ENCODE results near the gene REC8. TPM values are rescaled to one million over a fixed set of nuclear protein-coding genes. Genes with fewer than 3 reads are reported as not detected.

REC8 gene
- total RNA-seq, 3 donors from 2014 or later: 14.9 to 17.0 (median 16.8) TPM

- H3K4me3 ChIP-seq: peak within 1 kb of the TSS; percentile 84
- no peaks in the 10 kb centered on the region for H3K9me3 ChIP-seq
- TF ChIP-seq CTCF (IDR thresholded peaks at IDR 0.05): no peak
- H3K4me1 ChIP-seq (ENCODE audit: low read depth): peaks cover 37% of the 10 kb centered on the region
- intact Hi-C loops (cut with DNase I, micrococcal nuclease): no loop called here
- DNase-seq (peak; percentile 94 to 98 (median 96)), ATAC-seq (peak; percentile 80)
- peaks cover 3% of the 10 kb centered on the region for H3K36me3 ChIP-seq (ENCODE audit: low read depth)
Observed at GRCh38 chr14:24146453-24146977, 25.4 kb upstream of the REC8 start, which contains the start of gene PSME2. Gene PSME2, minus strand, starts transcription at chr14:24146610. Its CDS starts 29 bp downstream, at chr14:24146581.

- peaks cover 3% of the 10 kb centered on the region for H3K36me3 ChIP-seq (ENCODE audit: low read depth)
- DNase-seq: peak; percentile 97 to 99 (median 99)
- intact Hi-C loops (cut with DNase I, micrococcal nuclease): no loop called here
Observed at GRCh38 chr14:24146978-24147760, 24.7 kb upstream of the REC8 start, which contains the start of gene RNF31. Gene RNF31, plus strand, starts transcription at chr14:24147498. Its CDS starts 201 bp downstream, at chr14:24147699.

GRCh38 chr14:24147761-24148428 is 24.0 kb upstream of the REC8 start:
- no peak for TF ChIP-seq CTCF (IDR thresholded peaks at IDR 0.05)
- DNase-seq: no peak
- peak overlapping the region; percentile 84 for H3K4me3 ChIP-seq
- peaks cover 3% of the 10 kb centered on the region for H3K36me3 ChIP-seq (ENCODE audit: low read depth)
- intact Hi-C loops (cut with DNase I, micrococcal nuclease): no loop called here
- H3K9me3 ChIP-seq: no peaks in the 10 kb centered on the region
- peaks cover 23% of the 10 kb centered on the region for H3K4me1 ChIP-seq (ENCODE audit: low read depth)
- ATAC-seq: peak; percentile 1

More at GRCh38 chr14:24146978-24147760, 24.7 kb upstream of the REC8 start, which contains the start of gene RNF31:
- no peaks in the 10 kb centered on the region for H3K9me3 ChIP-seq
- H3K4me3 ChIP-seq: peak within 1 kb of the TSS; percentile 84
- peaks cover 30% of the 10 kb centered on the region for H3K4me1 ChIP-seq (ENCODE audit: low read depth)
- peak; percentile 92 for ATAC-seq
- peak; percentile 24 for TF ChIP-seq CTCF (IDR thresholded peaks at IDR 0.05)

- TF ChIP-seq CTCF (IDR thresholded peaks at IDR 0.05): no peak
- Histone ChIP-seq H3K9me3 (no peaks in the 10 kb centered on the region), H3K4me3 (no peak overlapping the region), H3K36me3 (ENCODE audit: low read depth) (peaks cover 3% of the 10 kb centered on the region), H3K4me1 (ENCODE audit: low read depth) (peaks cover 23% of the 10 kb centered on the region)
- intact Hi-C loops (cut with DNase I, micrococcal nuclease): no loop called here
- DNase-seq (no peak), ATAC-seq (no peak)
Observed at GRCh38 chr14:24149302-24149969, 22.4 kb upstream of the REC8 start.

- DNase-seq (no peak), ATAC-seq (no peak)
- H3K4me1 ChIP-seq (ENCODE audit: low read depth): peaks cover 21% of the 10 kb centered on the region
- no peaks in the 10 kb centered on the region for H3K9me3 ChIP-seq
- intact Hi-C loops (cut with DNase I, micrococcal nuclease): no loop called here
- no peak overlapping the region for H3K4me3 ChIP-seq
- no peak for TF ChIP-seq CTCF (IDR thresholded peaks at IDR 0.05)
- peaks cover 3% of the 10 kb centered on the region for H3K36me3 ChIP-seq (ENCODE audit: low read depth)
Observed at GRCh38 chr14:24150061-24150460, 21.8 kb upstream of the REC8 start.
